RWPE2 (cell line): Measurements from ENCODE around the gene UCK2.

Experiments used
- ATAC-seq: fragments of 200-7000 bp; cut with Tn5 transposase; 3 replicates; pipeline ENCODE4 v1.9.1; 2021; ENCODE audit warnings: low read depth
- DNase-seq: peaks from one replicate; pipeline ENCODE4 v3.0.0-alpha.2; 2020; ENCODE audit warnings: low spot score
- H3K27ac ChIP-seq: fragments of 450-650 bp; 2 replicates; pipeline ENCODE4 v1.5.1; 2017; ENCODE audit warnings: mild to moderate bottlenecking; ENCODE audit not compliant: poor library complexity, severe bottlenecking
- H3K27me3 ChIP-seq: fragments of 250-450 bp; sonication (Bioruptor Pico); 2 replicates; pipeline ENCODE4 v1.5.1; 2021; ENCODE audit warnings: mild to moderate bottlenecking, moderate library complexity; ENCODE audit not compliant: insufficient read depth, poor library complexity, severe bottlenecking
- H3K36me3 ChIP-seq: fragments of 250-450 bp; sonication (Bioruptor Pico); 2 replicates; pipeline ENCODE4 v1.5.1; 2020; ENCODE audit warnings: low read depth, mild to moderate bottlenecking, moderate library complexity
- H3K4me1 ChIP-seq: fragments of 250-450 bp; sonication (Bioruptor Pico); 2 replicates; pipeline ENCODE4 v1.5.1; 2021; ENCODE audit warnings: mild to moderate bottlenecking, moderate library complexity; ENCODE audit not compliant: insufficient read depth, poor library complexity, severe bottlenecking
- H3K4me3 ChIP-seq: fragments of 250-450 bp; sonication (Bioruptor Pico); 2 replicates; pipeline ENCODE4 v1.5.1; 2021; ENCODE audit warnings: mild to moderate bottlenecking, moderate library complexity; ENCODE audit not compliant: severe bottlenecking
- H3K9me3 ChIP-seq: fragments of 250-450 bp; sonication (Bioruptor Pico); 2 replicates; pipeline ENCODE4 v1.5.1; 2021; ENCODE audit warnings: mild to moderate bottlenecking, moderate library complexity; ENCODE audit not compliant: severe bottlenecking
- CTCF ChIP-seq: fragments of 450-650 bp; IDR thresholded peaks from one replicate; pipeline ENCODE4 v1.5.1; 2017; ENCODE audit warnings: mild to moderate bottlenecking, moderate library complexity; ENCODE audit not compliant: poor library complexity, severe bottlenecking

Gene UCK2

GRCh38 chr1:165856606-165857005 is 29.2 kb downstream of the UCK2 start:
- no peak overlapping the region for H3K27ac ChIP-seq
- no peak for TF ChIP-seq CTCF

GRCh38 chr1:165857046-165857801 is 29.8 kb downstream of the UCK2 start:
- Histone ChIP-seq H3K27ac (no peak overlapping the region), H3K4me1 (peaks cover 20% of the 10 kb centered on the region), H3K36me3 (peaks cover under 1% of the 10 kb centered on the region; the same call in 1 of the 2 replicates), H3K27me3 (no peaks in the 10 kb centered on the region), H3K4me3 (no peak overlapping the region), H3K9me3 (no peaks in the 10 kb centered on the region)
- no peak for DNase-seq
- TF ChIP-seq CTCF: no peak
- ATAC-seq: peak; percentile 44; the same call in 2 of the 3 replicates

More at GRCh38 chr1:165856606-165857005, 29.2 kb downstream of the UCK2 start:
- no peak for ATAC-seq
- H3K27me3 ChIP-seq: no peaks in the 10 kb centered on the region
- H3K9me3 ChIP-seq: no peaks in the 10 kb centered on the region
- peaks cover 20% of the 10 kb centered on the region for H3K4me1 ChIP-seq
- DNase-seq: no peak
- no peak overlapping the region for H3K4me3 ChIP-seq
- peaks cover 3% of the 10 kb centered on the region; the same call in 1 of the 2 replicates for H3K36me3 ChIP-seq

- no peaks in the 10 kb centered on the region for H3K9me3 ChIP-seq
- ATAC-seq (no peak), DNase-seq (no peak)
- H3K4me1 ChIP-seq: peaks cover 12% of the 10 kb centered on the region
- no peak overlapping the region for H3K4me3 ChIP-seq
- no peak for TF ChIP-seq CTCF
- H3K36me3 ChIP-seq: no peaks in the 10 kb centered on the region
- H3K27me3 ChIP-seq: no peaks in the 10 kb centered on the region
- H3K27ac ChIP-seq: no peak overlapping the region
Measured at GRCh38 chr1:165858364-165858823, 31.0 kb downstream of the UCK2 start.

GRCh38 chr1:165858967-165859845 is 31.8 kb downstream of the UCK2 start:
- H3K4me1 ChIP-seq: peaks cover 4% of the 10 kb centered on the region
- H3K4me3 ChIP-seq: no peak overlapping the region
- no peak for TF ChIP-seq CTCF
- DNase-seq (no peak), ATAC-seq (no peak)
- no peak overlapping the region for H3K27ac ChIP-seq
- no peaks in the 10 kb centered on the region for H3K9me3 ChIP-seq
- no peaks in the 10 kb centered on the region for H3K36me3 ChIP-seq
- no peaks in the 10 kb centered on the region for H3K27me3 ChIP-seq
